HG03175 (cell line): ENCODE measurements around the gene GMDS.

Experiments
- ATAC-seq: cut with Tn5 transposase; IDR thresholded peaks from one replicate; pipeline ENCODE4 v1.9.1; 2021; ENCODE audit warnings: mild to moderate bottlenecking, moderate library complexity; ENCODE audit not compliant: unreplicated experiment

The GMDS gene

DNA sequence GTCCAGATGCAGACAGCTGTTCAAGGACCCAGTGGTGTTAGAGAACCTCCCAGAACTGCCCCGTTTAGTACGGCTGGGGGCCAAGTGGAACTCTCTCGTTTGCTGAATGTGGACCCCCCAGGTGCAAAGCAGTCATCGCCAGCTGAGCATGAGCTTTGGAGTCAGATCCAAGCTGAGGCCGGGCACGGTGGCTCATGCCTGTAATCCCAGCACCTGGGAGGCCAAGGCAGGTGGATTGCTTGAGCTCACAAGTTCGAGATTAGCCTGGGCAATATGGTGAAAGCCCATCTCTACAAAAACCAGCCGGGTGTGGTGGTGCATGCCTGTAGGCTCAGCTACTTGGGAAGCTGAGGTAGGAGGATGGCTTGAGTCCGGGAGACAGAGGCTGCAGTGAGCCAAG is 606.0 kb downstream of the GMDS start:
- no peak for ATAC-seq

DNA sequence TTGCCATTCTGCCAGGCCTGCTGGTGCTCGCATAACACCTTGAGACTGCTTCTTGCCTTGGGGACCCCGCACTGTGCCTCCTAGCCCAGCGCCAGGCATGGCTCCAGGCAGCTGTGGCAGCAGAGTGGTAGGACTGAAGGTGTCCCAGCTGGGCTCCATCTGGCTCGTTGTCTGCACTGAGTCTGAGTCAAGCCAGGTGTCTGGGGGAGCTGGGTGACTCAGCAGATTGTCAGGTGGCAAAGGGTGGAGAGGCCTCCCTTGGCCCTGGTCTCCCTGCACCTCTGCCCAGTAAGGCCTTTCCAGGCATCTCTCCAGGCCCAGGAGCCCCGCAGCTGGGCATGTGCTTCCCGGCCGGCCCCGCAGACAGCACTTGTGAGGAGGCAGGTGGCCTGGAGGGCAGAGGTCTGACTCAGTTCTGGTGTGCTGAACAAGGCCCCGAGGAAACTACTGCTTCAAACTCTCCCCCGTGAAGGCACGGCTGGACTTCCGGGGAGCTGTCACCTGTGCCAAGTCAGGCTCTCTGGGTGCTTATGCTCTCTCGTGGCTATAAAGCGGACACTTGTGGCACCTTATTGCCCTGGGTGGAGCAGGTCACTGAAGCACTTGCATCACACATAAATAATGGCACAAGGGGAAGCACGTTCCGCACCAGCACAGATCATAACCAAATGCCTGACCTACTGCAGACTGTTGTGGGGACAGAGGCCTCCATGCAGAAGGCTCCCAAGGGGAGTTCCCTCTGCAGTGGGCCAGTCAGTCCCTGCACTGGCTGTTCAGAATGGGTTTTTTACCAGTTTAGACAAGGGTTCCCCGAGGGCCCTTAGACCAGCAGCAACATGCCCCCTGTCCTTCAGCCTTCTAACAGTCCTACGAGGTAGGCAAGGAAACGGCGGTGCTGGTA is 608.2 kb downstream of the GMDS start:
- ATAC-seq: no peak

DNA sequence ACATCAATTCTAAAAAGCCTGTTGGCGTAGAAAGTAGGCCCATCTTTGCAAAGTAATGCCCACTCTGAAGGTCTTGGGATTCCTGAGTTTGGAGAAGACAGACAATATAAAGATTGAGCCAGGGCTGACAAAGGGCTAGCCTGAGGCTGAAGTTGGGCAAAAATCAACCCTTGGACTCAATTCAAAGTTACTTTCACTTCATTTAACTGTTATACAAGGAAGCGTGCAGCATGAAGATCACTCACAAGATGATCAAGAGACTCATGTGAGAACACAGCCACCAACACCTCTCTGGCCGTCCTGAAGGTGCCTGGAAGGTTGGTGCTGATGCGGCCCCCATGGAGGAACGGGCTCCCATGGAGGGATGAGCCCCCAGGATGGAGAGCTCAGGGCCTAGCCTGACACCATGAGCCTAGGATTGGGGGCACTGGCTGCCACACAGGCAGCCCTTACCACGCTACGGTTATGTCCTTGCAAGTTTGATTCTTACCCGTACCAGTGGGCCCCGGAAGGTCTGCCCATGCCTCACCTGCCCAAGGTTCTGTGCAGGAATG is 609.1 kb downstream of the GMDS start:
- ATAC-seq: no peak

DNA sequence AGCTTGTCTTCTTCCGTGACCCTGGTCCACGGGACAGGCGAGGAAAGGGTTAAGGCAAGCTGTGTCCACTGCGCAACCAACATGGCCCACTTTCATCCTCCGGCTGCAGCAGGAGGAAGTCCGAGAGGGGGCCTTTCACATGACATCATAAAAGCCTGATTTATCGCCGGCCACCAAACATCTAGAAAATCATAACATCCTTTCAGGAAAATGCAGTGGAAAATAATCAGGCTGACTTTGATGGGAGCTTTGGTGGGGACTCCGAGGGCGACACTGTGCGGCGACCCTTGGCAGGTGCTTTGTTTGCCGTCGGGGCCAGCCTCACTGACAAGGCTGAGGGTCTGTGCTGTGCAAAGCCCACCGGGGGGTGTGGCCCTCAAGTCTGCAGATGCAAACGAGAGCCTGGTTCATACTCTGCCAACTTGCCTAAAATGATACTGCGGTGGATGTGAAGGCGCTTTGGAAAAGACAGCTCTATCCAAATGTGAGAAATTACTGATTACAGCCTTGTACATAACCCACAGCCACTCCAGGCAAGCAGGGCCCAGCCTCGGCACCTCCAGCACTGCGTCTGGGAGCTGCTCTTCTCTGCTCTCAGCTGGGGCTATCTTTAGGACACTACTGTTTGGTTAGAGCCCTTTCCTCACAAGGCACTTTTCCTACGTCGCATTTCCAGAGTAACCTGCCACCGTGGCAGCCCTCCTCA is 609.9 kb downstream of the GMDS start:
- no peak for ATAC-seq

DNA sequence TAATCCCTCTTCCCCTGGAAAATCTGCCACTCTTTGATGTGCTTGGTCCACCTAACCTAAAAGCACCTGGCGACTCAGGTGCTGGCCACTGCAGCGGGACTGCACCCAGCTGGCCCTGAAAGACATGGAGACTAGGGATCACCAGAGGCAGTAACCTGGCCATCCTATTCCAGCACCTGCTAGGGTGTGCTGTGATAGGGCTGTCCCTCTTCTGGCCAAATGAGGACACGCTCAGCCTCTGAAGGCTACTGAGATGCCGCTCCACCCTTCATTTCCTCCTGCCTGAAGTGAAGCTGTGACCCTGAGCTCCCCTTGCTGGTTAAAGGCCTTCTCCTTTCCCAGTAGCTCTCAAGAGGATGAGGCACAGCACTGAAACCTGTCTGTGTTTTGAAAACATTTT is 611.3 kb downstream of the GMDS start:
- ATAC-seq: no peak

DNA sequence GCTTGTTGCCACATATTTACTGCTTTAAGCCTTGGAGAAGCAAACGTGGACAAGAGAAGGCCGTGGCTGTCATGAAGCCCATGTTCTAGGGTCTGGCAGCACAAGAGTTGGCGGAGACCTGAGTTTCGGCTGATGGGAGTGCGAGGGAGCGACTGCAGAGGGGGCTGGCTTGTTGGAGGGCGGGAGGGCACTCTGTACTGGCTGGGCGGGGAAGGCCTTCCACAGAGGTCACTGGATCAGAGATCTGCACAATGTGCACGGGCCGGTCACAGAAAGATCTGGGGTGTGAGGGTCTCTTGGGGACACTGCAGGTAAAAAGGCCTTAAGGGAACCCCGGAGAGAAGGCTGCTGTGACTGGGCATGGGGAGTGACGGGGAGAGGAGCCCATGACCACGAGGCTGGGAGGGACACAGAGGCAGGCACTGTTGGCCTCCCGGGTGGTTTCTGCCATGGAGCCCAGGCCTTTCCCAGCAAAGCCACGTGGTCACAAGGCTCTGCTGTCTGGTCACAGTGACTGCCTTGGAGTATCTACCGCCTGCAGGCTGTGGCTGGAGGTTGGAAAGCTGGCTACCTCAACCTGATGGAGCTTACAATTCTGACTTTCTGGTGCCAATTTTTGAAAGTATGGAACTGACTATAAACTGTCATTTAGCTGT is 611.9 kb downstream of the GMDS start:
- no peak for ATAC-seq

DNA sequence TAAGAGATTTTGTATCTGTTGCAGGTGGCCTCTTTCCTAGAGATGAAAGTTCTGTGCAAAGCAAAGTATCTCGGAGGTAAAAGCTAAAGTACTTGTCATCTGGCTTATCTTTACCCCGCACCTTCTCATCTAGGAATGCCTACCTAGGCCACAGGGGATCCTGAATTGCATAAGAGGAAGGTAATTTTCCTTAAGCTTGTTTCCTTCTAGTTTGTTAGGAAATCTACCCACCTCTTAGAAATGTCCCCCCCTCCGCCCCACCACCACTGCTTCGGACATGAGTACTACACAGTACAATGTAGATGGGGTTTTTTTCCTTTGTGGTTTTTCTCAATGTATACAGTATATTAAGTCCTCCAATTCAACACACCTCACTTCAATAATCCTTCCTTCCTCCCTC is 614.2 kb downstream of the GMDS start:
- ATAC-seq: no peak

DNA sequence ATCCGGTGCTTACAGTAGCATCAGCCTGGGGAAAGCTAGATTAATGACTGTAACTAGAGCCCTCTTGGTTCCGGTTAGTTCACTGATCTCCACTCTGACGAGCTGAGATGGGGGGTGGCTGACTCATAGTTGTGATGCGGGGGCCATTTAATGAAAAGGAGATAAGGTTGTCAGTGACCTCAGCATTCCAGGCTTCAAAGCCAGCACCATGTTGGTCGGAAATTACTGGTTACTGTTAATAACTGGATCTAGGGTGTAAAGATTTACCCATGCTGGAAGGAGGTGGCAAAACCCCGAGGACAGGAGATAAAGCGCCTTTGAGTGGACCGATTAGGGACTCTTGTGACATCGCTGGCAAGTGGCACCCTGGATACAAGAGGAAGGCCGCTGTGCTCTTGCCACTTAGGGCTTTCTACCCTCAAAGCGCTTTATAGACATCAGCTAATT is 614.6 kb downstream of the GMDS start:
- no peak for ATAC-seq

DNA sequence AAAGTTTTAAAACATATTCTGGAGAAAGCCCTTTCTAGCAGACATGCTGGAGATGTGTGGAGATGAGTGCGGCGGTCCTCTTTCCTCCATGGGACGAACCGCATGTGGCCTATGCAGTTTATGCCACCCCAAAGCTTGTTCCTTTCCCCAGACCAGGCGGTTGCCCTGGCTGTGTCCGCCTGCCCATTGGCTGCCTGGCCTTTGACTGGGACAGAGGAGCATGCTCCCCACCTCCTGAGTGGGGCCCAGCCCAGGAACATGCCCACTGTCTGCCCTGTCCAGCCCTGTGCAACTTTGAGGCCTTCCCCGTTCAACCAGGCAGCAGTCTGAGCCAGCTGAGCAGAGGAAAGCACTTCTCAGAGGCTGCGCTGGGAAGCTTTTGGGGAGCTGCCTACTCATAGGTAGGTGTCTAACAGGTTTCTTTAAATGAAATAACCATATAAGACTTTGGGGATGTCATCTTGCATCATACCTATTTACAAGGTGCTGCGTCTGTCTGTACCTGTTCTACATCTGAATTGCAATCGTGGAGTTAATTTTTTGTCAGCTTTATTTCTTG is 615.1 kb downstream of the GMDS start:
- ATAC-seq: no peak

DNA sequence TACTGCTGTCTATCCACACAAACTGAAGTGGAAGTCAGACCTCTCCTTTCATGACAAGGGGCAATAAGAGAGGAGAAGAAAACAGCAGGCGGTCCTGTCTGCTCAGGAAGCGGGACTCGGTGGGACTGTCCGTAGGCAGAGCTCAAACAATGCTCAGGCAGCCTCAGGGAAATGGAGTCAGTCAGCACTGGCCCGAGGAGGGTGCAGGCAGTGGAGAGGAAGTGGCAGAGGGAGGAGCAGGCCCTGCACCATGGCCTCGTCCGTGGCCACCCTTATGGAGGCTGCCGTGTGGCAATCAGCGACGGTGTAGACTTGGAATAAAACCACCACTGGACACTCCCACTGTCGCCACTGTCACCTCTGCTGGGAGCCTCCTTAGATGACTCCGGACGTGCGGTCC is 616.1 kb downstream of the GMDS start:
- ATAC-seq: no peak

DNA sequence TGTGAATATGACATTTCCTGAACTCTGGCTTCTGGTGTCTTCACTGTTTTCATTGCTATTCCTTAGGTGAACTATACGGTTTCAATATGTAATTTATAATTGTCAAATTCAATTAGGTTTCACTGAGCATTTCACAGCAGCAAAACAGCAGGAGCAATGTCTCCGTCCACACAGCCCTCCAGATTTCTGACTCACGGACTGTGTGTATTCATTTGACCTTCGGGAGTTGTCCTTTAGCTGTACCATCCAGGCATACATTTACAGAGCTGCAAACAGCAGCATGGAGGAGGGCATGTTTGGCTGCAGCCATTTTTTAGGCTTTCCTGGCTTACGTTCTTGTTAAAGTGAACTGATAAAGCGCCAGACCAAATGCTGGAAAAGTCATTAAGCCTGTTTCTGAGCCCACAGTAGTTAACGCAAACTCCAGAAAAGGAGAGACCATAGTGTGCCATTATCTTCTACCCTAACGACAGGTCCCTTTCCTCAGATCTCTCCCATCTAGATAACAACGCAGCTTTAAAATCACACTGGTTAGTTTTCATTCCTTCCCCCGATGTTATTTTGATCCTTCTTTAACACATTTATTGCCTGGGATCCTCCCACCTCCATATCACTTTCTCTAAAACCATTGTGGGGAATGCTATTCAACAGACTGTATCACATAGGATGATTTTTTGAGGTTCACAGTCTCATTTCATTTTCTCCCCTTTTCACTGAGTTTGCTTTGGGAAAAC is 617.4 kb downstream of the GMDS start:
- no peak for ATAC-seq

DNA sequence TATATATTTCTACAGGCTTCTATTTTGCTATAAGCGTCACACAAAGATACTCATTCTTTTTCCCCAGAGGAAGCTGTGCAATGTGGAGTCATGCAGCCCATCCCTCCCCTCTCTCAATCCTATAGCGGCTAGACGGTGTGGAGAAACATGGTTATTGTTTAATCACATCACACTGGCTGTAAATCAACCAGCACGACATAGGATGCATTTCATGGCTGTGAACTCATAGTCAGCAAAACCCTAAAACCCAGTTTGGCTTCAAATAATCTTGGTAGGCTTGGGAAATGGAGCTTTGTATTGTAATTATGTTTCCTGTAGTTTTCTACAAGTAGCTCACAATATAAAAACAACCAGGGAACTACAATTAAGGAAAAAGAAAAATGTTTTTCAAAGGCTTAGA is 618.9 kb downstream of the GMDS start:
- no peak for ATAC-seq

DNA sequence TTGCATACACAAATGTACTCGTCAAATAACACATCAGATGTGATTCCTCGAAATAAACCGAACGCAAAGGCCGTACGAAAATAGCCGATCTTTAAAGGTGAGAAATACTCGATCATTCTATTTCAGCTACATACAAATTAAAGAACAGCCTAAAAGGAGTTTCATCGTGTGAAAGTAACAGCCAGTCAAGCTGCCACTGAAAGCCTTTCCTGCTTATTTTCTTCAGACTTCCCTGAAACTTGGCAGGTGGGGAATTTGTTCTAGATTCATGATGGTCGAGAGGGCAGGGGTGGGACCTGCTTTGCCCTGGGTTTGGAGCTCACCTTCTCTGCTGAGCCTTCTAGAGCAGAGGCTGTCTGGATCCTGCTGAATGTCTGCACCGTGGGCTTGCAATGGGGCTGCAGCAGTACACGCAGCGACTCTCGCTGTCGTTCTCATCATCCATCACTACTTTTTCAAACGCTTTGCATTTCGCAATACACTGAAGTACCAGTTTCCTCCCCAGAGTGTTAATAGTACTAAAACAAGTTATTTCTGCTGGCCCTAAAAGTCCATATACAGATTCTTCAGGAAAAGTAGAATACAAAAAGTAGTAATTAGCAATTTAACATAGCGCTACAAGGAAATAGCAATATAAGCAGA is 619.5 kb downstream of the GMDS start:
- ATAC-seq: no peak

DNA sequence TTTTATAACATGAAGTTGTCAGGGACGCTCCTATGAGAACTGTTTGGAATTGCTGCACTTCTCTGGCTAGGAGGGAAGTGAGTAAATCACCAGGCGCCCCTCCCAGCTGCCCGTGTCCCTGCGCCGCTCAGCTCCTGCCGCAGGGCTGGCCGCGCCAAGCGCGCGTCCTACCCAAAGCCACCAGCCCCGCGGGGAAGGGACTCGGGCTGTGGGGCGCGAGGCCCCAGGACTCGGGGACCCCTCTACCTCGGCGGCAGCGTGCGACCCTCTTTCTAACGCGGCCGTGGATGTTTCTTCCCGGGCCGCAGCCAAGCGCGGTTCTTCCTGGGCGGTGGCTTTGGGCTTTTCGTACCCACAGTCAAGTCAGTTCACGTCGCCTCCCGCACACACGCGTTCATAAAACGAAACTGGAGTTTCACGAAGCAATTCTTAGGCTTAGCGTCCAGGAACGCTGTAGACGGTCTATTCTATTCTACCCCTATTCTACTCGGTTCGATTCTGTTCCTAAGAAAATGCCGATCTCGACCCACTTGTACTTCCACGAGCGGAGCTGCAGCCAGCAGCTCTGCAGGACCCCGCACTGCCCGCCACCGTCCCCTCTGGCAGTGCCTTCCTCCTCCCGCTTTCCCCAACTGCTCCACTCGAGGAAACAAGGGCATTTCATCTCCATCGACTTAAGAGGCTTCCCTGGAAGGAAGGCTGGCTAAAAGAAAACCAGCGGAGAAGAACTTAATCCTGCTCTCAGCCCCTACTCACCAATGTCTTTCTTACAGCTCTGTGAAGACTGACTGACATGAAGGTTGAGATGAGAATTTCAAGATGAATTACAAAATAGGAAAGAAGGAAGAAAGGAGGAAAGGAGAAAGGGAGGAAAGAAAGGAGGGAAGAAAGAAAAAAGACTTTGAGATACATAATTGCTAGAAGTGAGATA is 620.3 kb downstream of the GMDS start:
- ATAC-seq: no peak

DNA sequence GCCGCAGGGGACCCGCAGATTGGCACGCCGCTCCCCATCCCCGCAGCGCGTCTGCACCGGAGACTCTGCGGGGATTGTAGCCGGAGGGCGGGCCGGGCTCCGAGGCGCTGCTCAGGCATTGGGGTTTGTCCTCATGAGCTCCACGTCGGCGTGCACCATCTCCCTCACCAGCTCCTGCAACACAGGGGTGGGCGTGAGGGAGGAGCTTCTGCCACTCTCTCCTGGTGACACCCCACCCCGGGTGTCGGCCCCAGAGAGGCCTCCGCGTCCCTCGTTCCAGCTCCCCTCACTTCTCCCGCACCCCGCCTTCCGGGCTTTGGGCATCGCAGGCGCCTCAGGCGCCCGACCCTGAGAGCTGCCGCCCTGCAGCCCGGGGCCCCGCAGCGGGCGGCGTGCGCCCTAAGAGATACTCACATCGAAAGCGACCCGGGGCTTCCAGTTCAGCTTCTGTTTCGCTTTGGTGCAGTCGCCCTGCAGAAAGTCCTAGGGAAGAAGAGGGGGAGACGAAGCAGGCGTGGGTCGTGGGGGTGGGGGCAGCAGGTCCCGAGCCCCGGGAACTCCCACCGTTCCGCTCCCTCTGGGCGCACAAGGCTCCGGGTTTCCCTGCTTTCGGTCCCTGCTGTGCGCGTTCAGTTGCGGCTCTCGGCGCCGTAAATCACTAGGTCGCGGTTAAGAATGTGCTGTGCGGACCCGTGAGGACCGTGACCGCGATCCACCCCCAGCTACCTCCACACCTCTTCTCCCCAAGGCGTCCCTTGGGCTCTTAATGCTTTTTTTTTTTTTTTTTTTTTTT is 621.2 kb downstream of the GMDS start:
- no peak for ATAC-seq

DNA sequence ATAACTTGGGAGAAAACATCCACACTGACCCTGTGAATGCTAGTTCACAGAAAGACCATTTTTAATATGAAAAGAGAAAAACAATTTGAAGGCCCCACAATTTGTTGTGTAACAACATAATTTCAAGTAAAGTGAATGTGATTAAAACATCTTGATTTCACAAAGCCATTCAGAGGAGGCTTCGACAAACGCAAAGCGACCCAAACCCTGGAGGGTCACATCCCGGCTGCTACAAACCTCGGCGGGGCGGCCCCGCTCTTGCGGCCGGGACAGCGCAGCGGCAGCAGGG is 621.7 kb downstream of the GMDS start:
- ATAC-seq: no peak

DNA sequence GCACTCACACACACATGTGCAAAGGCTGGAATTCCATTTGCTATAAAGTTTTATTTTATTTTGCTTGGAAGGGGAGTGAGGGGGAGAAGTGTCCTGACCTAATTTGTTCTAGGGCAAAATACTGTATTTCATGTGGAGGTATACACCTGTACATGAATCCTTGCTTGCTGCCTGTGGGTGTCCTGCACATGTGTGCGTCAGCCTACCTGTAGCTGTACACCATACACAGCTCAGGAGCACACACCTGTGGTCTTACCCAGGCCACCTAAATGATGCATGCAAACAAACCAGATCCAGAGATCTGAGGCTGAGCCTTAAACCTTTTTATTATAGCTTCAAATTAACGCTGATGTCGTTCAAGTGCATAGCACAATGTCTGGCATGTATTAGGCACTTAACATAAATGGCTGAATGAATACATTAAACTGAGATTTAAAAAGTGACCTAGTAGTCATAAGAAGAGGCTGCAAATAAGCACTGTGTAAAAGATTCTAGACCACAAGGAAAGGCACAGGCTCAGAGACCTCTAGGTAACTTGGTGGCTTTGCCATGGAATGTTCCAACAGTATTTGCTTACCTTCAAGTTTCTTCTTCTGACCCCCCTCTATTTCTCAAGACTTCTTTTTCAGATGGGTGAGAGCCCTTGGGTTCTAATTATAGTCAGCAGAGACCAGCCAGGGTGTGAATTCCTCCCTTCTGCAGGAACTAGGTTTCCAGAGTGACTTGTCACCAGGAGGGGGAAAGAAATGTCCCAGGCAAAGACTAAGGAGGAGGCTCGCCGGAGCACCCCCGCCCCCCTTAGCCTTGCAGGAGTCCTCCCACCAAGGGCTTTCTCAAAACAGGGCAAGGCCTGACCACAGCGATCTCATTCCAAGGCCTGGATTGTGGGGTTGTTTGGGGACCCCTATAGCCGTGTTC is 622.3 kb downstream of the GMDS start:
- no peak for ATAC-seq
